Endothelial cell (in vitro differentiated cells): ENCODE data around the gene CFAP97D1. TPM values are rescaled to one million over a fixed set of nuclear protein-coding genes. Genes with fewer than 3 reads are reported as not detected.

Experiments used
- DNase-seq: peaks from one replicate; pipeline ENCODE4 v3.0.0; 2021; ENCODE audit warnings: low spot score
- H3K27ac Mint-ChIP-seq: one replicate; pipeline ENCODE4 v1.8.0; 2021; ENCODE audit warnings: mixed read lengths, inconsistent platforms; ENCODE audit not compliant: unreplicated experiment
- H3K27me3 Mint-ChIP-seq: one replicate; pipeline ENCODE4 v1.8.0; 2021; ENCODE audit warnings: mild to moderate bottlenecking, moderate library complexity, mixed read lengths, inconsistent platforms; ENCODE audit not compliant: unreplicated experiment
- H3K36me3 Mint-ChIP-seq: one replicate; pipeline ENCODE4 v1.8.0; 2021; ENCODE audit warnings: mild to moderate bottlenecking, low read depth, mixed read lengths, inconsistent platforms; ENCODE audit not compliant: unreplicated experiment
- H3K4me1 Mint-ChIP-seq: one replicate; pipeline ENCODE4 v1.8.0; 2021; ENCODE audit warnings: mild to moderate bottlenecking, mixed read lengths, inconsistent platforms; ENCODE audit not compliant: unreplicated experiment
- H3K4me3 Mint-ChIP-seq: one replicate; pipeline ENCODE4 v1.8.0; 2021; ENCODE audit warnings: mild to moderate bottlenecking, mixed read lengths, inconsistent platforms; ENCODE audit not compliant: unreplicated experiment
- H3K9me3 Mint-ChIP-seq: one replicate; pipeline ENCODE4 v1.8.0; 2021; ENCODE audit warnings: mixed read lengths, inconsistent platforms; ENCODE audit not compliant: unreplicated experiment
- CTCF ChIP-seq: fragments of 200-600 bp; sonication (generic); IDR thresholded peaks from one replicate; pipeline ENCODE4 v1.5.0; 2021; ENCODE audit warnings: antibody characterized with exemption; ENCODE audit not compliant: unreplicated experiment
- total RNA-seq: library from RNA; stranded (reverse); fragmentation: NEBNext Ultra II Directional; extraction: Animal tissue kit (Norgen Biotek cat#: 25700); gene quantifications from one replicate; pipeline ENCODE4 v1.2.1, GENCODE V29; 2021; ENCODE audit not compliant: unreplicated experiment

CFAP97D1 gene
- total RNA-seq, 1 donor from 2014 or later, result 0.10 TPM

GRCh38 chr17:43753493-43754129 is 26.6 kb upstream of the CFAP97D1 start:
- H3K4me3 Mint-ChIP-seq, result peak overlapping the region; percentile 32
- H3K36me3 Mint-ChIP-seq, result no peaks in the 10 kb centered on the region
- peaks cover 42% of the 10 kb centered on the region for H3K4me1 Mint-ChIP-seq
- no peak for TF ChIP-seq CTCF
- H3K9me3 Mint-ChIP-seq, result no peaks in the 10 kb centered on the region
- H3K27ac Mint-ChIP-seq, result no peak overlapping the region
- H3K27me3 Mint-ChIP-seq, result peaks cover 6% of the 10 kb centered on the region
- DNase-seq, result no peak

GRCh38 chr17:43754947-43755346 is 25.3 kb upstream of the CFAP97D1 start:
- Mint-ChIP-seq H3K36me3 (no peaks in the 10 kb centered on the region), H3K4me3 (no peak overlapping the region), H3K4me1 (peaks cover 48% of the 10 kb centered on the region), H3K9me3 (no peaks in the 10 kb centered on the region), H3K27me3 (peaks cover 5% of the 10 kb centered on the region), H3K27ac (no peak overlapping the region)
- no peak for DNase-seq
- TF ChIP-seq CTCF, result peak; percentile 4

GRCh38 chr17:43755389-43755875 is 24.8 kb upstream of the CFAP97D1 start:
- Mint-ChIP-seq H3K4me1 (peaks cover 47% of the 10 kb centered on the region), H3K9me3 (no peaks in the 10 kb centered on the region), H3K27me3 (peaks cover 5% of the 10 kb centered on the region), H3K27ac (no peak overlapping the region), H3K36me3 (no peaks in the 10 kb centered on the region), H3K4me3 (no peak overlapping the region)
- DNase-seq, result peak; percentile 54
- TF ChIP-seq CTCF, result no peak

GRCh38 chr17:43756201-43756600 is 24.0 kb upstream of the CFAP97D1 start:
- Mint-ChIP-seq H3K4me3 (no peak overlapping the region), H3K27ac (no peak overlapping the region), H3K36me3 (no peaks in the 10 kb centered on the region), H3K27me3 (peaks cover 5% of the 10 kb centered on the region), H3K9me3 (no peaks in the 10 kb centered on the region), H3K4me1 (peaks cover 47% of the 10 kb centered on the region)
- TF ChIP-seq CTCF, result no peak
- DNase-seq, result no peak

- peaks cover 5% of the 10 kb centered on the region for H3K27me3 Mint-ChIP-seq
- no peaks in the 10 kb centered on the region for H3K36me3 Mint-ChIP-seq
- H3K27ac Mint-ChIP-seq, result no peak overlapping the region
- H3K4me1 Mint-ChIP-seq, result peaks cover 47% of the 10 kb centered on the region
- no peak for DNase-seq
- no peak for TF ChIP-seq CTCF
- no peaks in the 10 kb centered on the region for H3K9me3 Mint-ChIP-seq
- no peak overlapping the region for H3K4me3 Mint-ChIP-seq
Observed at GRCh38 chr17:43757171-43757660, 23.0 kb upstream of the CFAP97D1 start.
